Medulla oblongata (tissue), 1 donor: ENCODE results near the gene RASSF5.

Experiments
- DNase-seq: peaks from one replicate; pipeline ENCODE4 v3.0.0-alpha.2; 2015; ENCODE audit errors: extremely low spot score

RASSF5 gene

DNA sequence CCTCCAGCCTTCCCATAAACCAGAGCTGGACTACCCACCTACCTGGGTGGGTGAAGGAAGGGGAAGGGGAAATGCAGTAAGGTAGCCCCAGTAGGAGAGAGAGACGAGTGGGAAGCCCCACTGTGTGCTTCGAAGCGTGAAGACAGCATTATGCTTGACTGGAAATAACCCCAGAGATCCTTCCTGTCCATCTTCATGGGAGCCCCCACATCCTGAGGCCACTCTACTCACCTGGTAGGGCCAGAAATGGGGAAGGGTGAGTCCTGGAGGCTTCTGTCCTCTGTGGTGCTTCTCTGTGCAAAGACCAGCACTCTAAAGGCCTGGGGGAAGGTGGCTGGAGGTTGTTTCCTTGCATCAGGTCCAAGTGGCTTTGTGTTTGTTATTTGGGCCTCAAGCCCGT lies 10.0 kb upstream of the RASSF5 start:
- DNase-seq: no peak

- no peak for DNase-seq
These were observed 9.6 kb upstream of the RASSF5 start for GRCh38 chr1:206497774-206498173.

DNA sequence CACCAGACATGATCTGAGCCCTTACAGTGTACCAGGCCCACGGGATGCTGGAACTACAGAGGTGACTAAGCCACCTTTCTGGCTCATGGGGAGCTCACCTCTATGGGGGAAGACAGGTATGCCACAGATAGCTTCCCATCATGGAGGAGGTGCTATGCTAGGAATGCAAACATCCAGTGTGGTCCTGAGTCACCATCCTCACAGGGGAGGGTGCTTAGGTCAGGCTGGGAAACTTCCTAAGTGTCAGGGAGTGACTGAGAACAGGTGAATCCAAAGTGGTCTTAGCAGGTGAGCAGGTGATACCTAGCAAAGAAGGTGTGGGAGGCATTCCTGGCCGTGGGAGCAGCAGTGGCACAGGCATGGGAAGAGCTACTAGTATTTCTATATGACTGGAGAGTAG lies 8.6 kb upstream of the RASSF5 start:
- no peak for DNase-seq

GRCh38 chr1:206500046-206500445 lies 7.3 kb upstream of the RASSF5 start:
- no peak for DNase-seq

DNA sequence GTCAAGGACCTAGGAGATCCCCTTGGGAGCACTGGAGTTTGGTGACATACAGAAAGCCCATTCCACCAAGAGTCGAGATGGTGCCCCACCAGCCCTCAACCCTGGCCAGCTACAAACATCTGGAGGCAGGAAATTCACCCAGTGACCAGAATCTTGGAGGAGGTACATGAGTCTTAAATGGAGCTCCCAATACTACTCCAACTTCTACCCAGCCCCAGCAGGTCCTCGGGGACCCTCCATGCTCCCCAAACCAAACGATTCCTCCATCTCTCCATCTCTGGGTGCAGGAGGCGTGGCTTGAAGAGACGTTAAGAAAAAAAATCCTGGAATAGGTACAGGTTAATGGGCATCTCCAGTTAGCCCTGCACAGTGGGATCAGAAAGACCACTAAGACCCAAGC lies 5.5 kb upstream of the RASSF5 start:
- DNase-seq: no peak

GRCh38 chr1:206502403-206502802 lies 4.9 kb upstream of the RASSF5 start:
- no peak for DNase-seq

DNA sequence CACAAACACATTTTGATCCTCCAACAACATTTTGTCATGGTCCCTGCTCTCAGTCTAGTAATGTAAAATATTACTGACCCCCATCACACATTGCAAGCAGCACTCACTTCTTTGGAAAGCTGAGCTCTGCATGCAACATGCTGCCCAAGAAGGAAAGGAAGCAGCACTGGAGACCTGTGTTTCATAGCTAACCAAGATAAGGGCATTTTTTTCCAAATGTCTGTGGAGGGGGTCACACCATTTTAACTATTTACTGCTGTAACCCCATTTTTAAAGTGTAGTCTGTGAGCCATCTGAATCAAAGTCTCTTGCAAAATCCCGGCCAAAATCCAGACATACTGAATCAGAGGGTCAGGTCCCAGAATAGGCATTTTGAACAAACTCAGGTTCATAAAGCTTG lies 4.5 kb upstream of the RASSF5 start:
- DNase-seq: no peak

DNA sequence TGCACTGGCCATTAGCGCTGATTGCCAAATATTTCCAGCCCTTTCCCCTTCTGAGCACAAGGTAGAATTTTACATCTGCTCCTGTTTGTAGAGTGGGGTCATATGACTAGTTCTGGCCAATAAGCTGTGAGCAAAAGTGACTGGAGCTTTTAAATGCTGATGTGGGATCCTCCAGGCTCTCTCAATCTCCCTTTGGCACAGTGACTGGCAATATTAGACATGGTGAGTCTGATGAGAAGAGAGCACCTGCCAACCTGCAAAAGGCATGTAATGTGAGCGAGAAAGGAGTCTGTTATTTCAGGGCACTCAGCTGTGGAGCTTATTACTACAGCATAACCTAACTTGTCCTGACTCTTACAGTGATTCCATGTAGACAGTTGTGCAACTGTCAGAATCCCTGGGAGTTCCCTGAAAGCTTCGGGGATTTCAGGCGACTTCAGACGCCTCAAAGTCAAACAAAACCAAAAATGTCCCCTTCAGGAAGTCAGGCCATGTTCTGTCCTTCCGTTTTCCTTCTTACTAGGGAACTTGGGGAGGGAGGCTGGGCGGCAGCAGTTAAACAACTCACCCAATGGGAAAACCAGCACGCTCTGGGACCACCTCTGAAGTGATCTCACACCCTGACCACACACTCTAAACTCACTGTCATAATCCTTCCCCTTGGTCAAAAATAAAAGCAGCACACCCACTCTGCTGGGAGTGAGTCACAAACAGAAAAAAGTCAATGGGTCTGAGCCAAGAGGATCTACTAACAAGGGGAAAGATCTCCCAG lies 3.6 kb upstream of the RASSF5 start:
- DNase-seq: peak; percentile 41

GRCh38 chr1:206504363-206504713 lies 3.0 kb upstream of the RASSF5 start:
- no peak for DNase-seq

GRCh38 chr1:206505702-206506355 lies 1.5 kb upstream of the RASSF5 start:
- DNase-seq: no peak

- DNase-seq: no peak
These were observed 687 bp upstream of the RASSF5 start for GRCh38 chr1:206506405-206507283.

GRCh38 chr1:206508130-206508889 lies 979 bp downstream of the RASSF5 start:
- no peak for DNase-seq

DNA sequence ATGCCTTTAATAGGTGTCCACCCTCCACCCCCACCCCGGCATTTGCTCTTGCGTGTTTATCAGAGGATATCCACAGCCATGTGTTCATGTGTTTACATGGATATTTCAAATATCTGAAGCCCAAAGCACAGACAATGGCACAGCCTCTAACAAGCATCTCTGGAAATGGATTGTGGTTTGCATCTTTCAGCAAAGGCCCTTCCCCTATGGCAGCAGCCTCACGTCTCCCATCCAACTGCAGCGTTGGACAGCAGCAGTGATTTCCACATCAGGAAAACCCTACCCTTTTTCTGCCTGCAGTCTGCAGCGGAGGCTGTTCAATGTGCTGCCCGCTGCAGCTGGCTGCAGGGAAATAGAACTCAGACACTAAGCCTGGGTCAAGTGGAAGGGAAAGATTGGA lies 1.6 kb downstream of the RASSF5 start:
- DNase-seq: no peak

DNA sequence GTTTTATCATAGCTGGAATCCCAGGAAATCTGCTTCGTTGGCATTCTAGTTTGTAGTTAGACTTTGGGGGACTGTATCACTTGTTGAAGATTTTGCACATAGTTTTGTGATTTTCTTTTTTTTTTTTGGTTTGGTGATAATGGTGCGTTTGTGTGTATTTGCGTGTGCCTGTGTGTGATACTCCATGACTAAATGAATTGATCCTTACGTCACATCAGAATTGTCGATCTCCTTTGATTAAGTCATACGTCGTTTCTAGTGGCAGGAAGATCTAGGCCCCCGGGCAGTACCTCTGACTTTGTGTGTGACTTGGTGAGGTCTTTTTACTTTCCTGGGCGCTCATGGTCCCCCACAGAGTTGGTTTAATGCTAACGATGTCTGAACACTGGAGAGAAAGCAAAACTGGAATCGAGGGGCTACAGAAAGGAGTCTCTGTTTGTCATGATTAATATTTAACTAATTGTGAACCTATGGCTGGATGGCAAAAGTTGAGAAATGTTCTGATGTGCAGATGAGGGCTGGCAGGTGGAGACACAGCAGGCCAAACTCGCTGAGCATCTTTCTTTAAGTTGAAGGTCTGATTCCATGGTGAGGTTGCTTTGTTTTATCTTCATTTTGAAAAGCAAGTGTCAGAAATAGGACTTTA lies 2.4 kb downstream of the RASSF5 start:
- DNase-seq: no peak

- no peak for DNase-seq
These were observed 3.0 kb downstream of the RASSF5 start for GRCh38 chr1:206510371-206510770.

DNA sequence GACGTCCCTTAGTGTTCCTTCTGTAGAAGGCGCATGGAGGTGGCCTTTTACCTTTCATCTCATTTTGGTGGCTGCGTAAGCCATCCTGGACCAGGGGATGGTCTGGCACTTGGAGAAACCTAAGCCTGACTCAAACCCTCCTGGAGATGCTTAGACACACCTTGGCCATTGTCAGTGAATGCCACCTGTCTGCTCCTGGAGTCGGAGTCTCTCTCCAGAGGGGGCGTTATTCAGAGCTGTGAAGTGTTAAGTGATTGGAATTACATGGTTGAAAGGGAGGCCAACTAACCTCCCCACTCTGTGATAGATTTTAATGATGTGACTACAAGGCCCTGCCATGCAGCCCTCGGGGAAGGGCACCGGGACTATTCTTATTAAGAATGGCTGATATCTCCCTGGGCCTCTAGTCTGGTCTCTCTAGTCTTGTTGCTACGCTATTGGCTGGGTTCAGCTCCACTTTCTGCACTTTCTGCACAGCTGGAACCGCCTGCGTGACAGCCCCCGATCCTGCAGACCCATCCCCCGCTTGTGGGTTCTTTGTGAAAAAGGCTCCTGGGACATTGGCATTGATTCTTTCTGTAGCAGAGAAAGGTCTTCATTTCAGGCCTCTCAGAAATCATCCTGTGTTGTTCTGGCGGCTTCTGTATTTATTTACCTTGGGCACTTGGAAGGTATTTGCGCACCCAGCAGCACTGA lies 4.2 kb downstream of the RASSF5 start:
- no peak for DNase-seq

GRCh38 chr1:206512058-206512850 lies 4.9 kb downstream of the RASSF5 start:
- no peak for DNase-seq

GRCh38 chr1:206512851-206513180 lies 5.5 kb downstream of the RASSF5 start:
- DNase-seq: no peak

- no peak for DNase-seq
These were observed 6.2 kb downstream of the RASSF5 start for GRCh38 chr1:206513312-206514111.
